ENCODE results near the gene TLK1. TPM values are rescaled to one million over a fixed set of nuclear protein-coding genes. Genes with fewer than 3 reads are reported as not detected.

The TLK1 gene
- total and polyA plus RNA-seq, 9 of the 15 experiments (the other 6 are each of a cell fraction or from before 2014, with no cell fraction given) = 20.2 to 101 (median 40.5) TPM

- peak; percentile 15 for FAIRE-seq
- no peak overlapping the region for H3K9ac ChIP-seq (ENCODE audit: insufficient read depth in 1 of 2, low read depth in 2 of 2, low read length in 2 of 2)
- no peak for TF ChIP-seq MLLT1 (IDR thresholded peaks at IDR 0.05)
- TF ChIP-seq GMEB1 (CRISPR knock-in tag; IDR thresholded peaks at IDR 0.05) = no peak
- TF ChIP-seq RERE (CRISPR knock-in tag; IDR thresholded peaks at IDR 0.05; ENCODE audit: borderline replicate concordance) = no peak
- no peak for TF ChIP-seq ZBTB9 (CRISPR knock-in tag; IDR thresholded peaks at IDR 0.05)
- TF ChIP-seq STAT5B (CRISPR knock-in tag; IDR thresholded peaks at IDR 0.05) = no peak
- no peaks in the 10 kb centered on the region for H3K9me1 ChIP-seq (ENCODE audit: control insufficient read depth, insufficient read depth, low read length)
- in situ Hi-C loops (cut with MboI) (no loop called here), intact Hi-C loops (cut with micrococcal nuclease) (no loop called here)
- no peak overlapping the region for H2AFZ ChIP-seq (ENCODE audit: low read depth, low read length)
- H3K27me3 ChIP-seq (ENCODE audit: control insufficient read depth in 2 of 2, insufficient read depth in 2 of 2, low read length in 2 of 2) = no peaks in the 10 kb centered on the region
- ChIA-PET POLR2A (interaction anchor here (1.3 kb wide), 2 partner anchors 11 to 20 kb away, joined by 3 to 7 read pairs; partner anchors contain the start of gene GORASP2), CTCF (ENCODE audit: low intra/inter-chr PET ratio) (no interaction called here)
- no peak for DNase-seq (ENCODE audit: extremely low read depth in 1 of 4, low spot score in 3 of 4)
- H4K20me1 ChIP-seq (replicated peaks; ENCODE audit: control insufficient read depth, insufficient read depth, low read length) = peaks cover 6% of the 10 kb centered on the region; the same call in 1 of the 2 replicates
- no peaks in the 10 kb centered on the region; the same call in 1 of the 2 replicates for H3K9me3 ChIP-seq (replicated peaks; ENCODE audit: control insufficient read depth, insufficient read depth, low read depth, low read length)
- H3K4me2 ChIP-seq (ENCODE audit: insufficient read depth, low read length) = no peak overlapping the region
- no peak overlapping the region for H3K27ac ChIP-seq (ENCODE audit: extremely low read depth, low read depth, low read length)
- no peaks in the 10 kb centered on the region for H3K4me1 ChIP-seq (replicated peaks in 1 of 2; ENCODE audit: control insufficient read depth in 2 of 2, insufficient read depth in 2 of 2, low read length in 2 of 2)
- H3K36me3 ChIP-seq (ENCODE audit: control insufficient read depth, insufficient read depth, low read length) = peaks cover 74% of the 10 kb centered on the region
- BruUV-seq (replicated peaks) = no TSS peak
- ATAC-seq = no peak
- H3K4me3 ChIP-seq = no peak overlapping the region
- H3K79me2 ChIP-seq (ENCODE audit: control insufficient read depth, insufficient read depth, low read length) = peaks cover 39% of the 10 kb centered on the region
- 77% methylated on average over 5 of the region's 5 CpGs for WGBS (ENCODE audit: insufficient coverage, low coverage, missing lambda C conversion rate)
Observed at GRCh38 chr2:170949415-170949814, 211.3 kb downstream of the TLK1 start.

All from K562 (cell line).